Measurements from ENCODE around the gene PEX11G. TPM values are rescaled to one million over a fixed set of nuclear protein-coding genes. Genes with fewer than 3 reads are reported as not detected.

PEX11G gene
- total and polyA plus RNA-seq, 2 of the 8 experiments (the other 6 are each of a cell fraction or from before 2014, with no cell fraction given) = 2.1 to 4.3 TPM

DNA sequence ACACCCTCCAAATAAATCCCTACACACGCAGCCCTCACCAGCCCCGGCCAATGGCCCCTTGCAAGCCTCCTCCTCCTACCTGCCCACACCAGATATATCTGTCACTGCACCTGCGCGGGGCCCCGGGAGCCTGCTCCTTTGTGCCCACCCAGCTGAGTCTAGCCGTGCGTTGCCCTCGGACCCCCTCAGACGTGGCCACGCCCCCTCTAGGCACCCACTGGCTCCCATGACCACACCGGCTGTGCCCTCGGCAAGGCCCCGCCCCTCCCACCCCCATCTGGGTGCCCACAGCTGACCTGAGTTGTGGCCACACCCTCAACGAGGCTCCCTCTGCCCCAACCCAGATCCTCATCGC lies 40.4 kb upstream of the PEX11G start:
- Histone ChIP-seq H2AK5ac (ENCODE audit: low read depth, low read length) (no peak overlapping the region), H2BK15ac (ENCODE audit: low read length) (no peak overlapping the region), H3K9me3 (ENCODE audit: insufficient read depth in 2 of 2, low read depth in 1 of 2, low read length in 1 of 2) (no peaks in the 10 kb centered on the region), H4K20me1 (replicated peaks in 1 of 2; ENCODE audit: control insufficient read depth in 1 of 2, insufficient read depth in 2 of 2, low read length in 2 of 2) (peaks cover 0 to 4% of the 10 kb centered on the region in 2 experiments), H3K18ac (ENCODE audit: extremely low read depth, low read length) (no peak overlapping the region), H4K91ac (replicated peaks; ENCODE audit: insufficient read length, low read length) (no peak overlapping the region), H3K14ac (ENCODE audit: insufficient read length) (no peak overlapping the region), H2AFZ (ENCODE audit: low read length) (no peak overlapping the region), H3K4me3 (ENCODE audit: extremely low read depth in 1 of 4, insufficient read depth in 2 of 4, low read depth in 3 of 4, low read length in 4 of 4) (no peak overlapping the region), H4K5ac (ENCODE audit: insufficient read length, low read depth, low read length) (no peak overlapping the region), H4K8ac (ENCODE audit: extremely low read depth, insufficient read depth, low read length) (no peak overlapping the region), H3K27ac (ENCODE audit: low read depth, low read length) (no peak overlapping the region), H2BK5ac (ENCODE audit: low read depth, low read length) (no peak overlapping the region), H3K79me2 (ENCODE audit: control insufficient read depth in 1 of 2, insufficient read depth in 2 of 2, low read length in 2 of 2) (no peaks in the 10 kb centered on the region), H3K23ac (ENCODE audit: insufficient read length) (no peak overlapping the region), H3K4ac (replicated peaks; ENCODE audit: insufficient read length, low read depth, low read length) (no peak overlapping the region), H3K56ac (replicated peaks; ENCODE audit: insufficient read length, low read depth, low read length) (no peak overlapping the region), H3K79me1 (ENCODE audit: low read depth, low read length) (no peaks in the 10 kb centered on the region), H3K4me1 (replicated peaks in 1 of 4; ENCODE audit: control insufficient read depth in 3 of 4, insufficient read depth in 4 of 4, low read length in 3 of 4) (peaks cover 0 to 6% (median 2%) of the 10 kb centered on the region in 4 experiments; a peak in 3 of 7 replicates), H3K27me3 (replicated peaks in 1 of 4; ENCODE audit: control insufficient read depth in 3 of 4, extremely low read depth in 1 of 4, insufficient read depth in 3 of 4, low read length in 3 of 4) (no peaks in the 10 kb centered on the region), H3K23me2 (ENCODE audit: low read depth, low read length) (no peaks in the 10 kb centered on the region; the same call in 1 of the 2 replicates), H3K4me2 (ENCODE audit: insufficient read depth in 1 of 2, low read depth in 2 of 2, low read length in 2 of 2) (no peak overlapping the region), H2BK120ac (replicated peaks; ENCODE audit: low read depth, low read length) (no peak overlapping the region), H3K9ac (replicated peaks in 1 of 4; ENCODE audit: extremely low read depth in 1 of 4, low read depth in 3 of 4, low read length in 3 of 4) (no peak overlapping the region), H2BK20ac (ENCODE audit: low read length) (no peak overlapping the region), H2BK12ac (ENCODE audit: low read depth, low read length) (no peak overlapping the region), H3K36me3 (ENCODE audit: control insufficient read depth in 2 of 4, insufficient read depth in 4 of 4, low read length in 3 of 4) (peaks cover 0 to 9% (median 0%) of the 10 kb centered on the region in 4 experiments; a peak in 3 of 8 replicates)
- ChIA-PET POLR2A (ENCODE audit: partially characterized antibody) (interaction anchor here (0.8 kb wide), 1 partner anchor 12 kb away, joined by 3 read pairs; no protein-coding TSS in a partner anchor), CTCF (ENCODE audit: partially characterized antibody) (no interaction called here)
- no peak for FAIRE-seq
- DNase-seq (ENCODE audit: low read depth in 1 of 2, low spot score in 2 of 2) = no peak
- WGBS, 2 experiments (ENCODE audit: extremely low coverage in 1 of 2, insufficient coverage in 1 of 2, insufficient read length in 1 of 2, insufficient replicate concordance in 2 of 2, low coverage in 1 of 2, low lambda C conversion rate in 2 of 2, missing lambda C conversion rate in 1 of 2) = 84% methylated on average over 11 of the region's 15 CpGs; no CpG with 5 or more reads in 1 of the 2 experiments
- no peak for TF ChIP-seq POLR2A (IDR thresholded peaks at IDR 0.05; ENCODE audit: control extremely low read depth in 1 of 2, low read depth in 2 of 2, low read length in 2 of 2)
- no peak for TF ChIP-seq SAP30 (IDR thresholded peaks at IDR 0.05; ENCODE audit: insufficient read depth, insufficient replicate concordance, low read length)
- TF ChIP-seq TCF12 (IDR thresholded peaks at IDR 0.05; ENCODE audit: low read depth, low read length) = no peak
- no peak for TF ChIP-seq POU5F1 (IDR thresholded peaks at IDR 0.05; ENCODE audit: low read depth, low read length)
- TF ChIP-seq SUZ12 (IDR thresholded peaks at IDR 0.05; ENCODE audit: low read length) = no peak
- TF ChIP-seq ZNF274 (IDR thresholded peaks at IDR 0.05; ENCODE audit: borderline replicate concordance, extremely low read depth, low read length) = no peak
- TF ChIP-seq CEBPB (IDR thresholded peaks at IDR 0.05; ENCODE audit: low read depth, low read length) = no peak
- TF ChIP-seq, protein P1, sequence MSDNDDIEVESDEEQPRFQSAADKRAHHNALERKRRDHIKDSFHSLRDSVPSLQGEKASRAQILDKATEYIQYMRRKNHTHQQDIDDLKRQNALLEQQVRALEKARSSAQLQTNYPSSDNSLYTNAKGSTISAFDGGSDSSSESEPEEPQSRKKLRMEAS (IDR thresholded peaks at IDR 0.05) = no peak
- no peak for TF ChIP-seq TAF7 (optimal IDR thresholded peaks at IDR 0.05; ENCODE audit: borderline replicate concordance, low read depth, low read length)
- no peak for TF ChIP-seq RBBP5 (IDR thresholded peaks at IDR 0.05; ENCODE audit: borderline replicate concordance, low read depth, low read length)
